Forelimb muscle (tissue), 1 donor: Measurements from ENCODE around the gene AFM. TPM values are rescaled to one million over a fixed set of nuclear protein-coding genes. Genes with fewer than 3 reads are reported as not detected.

Source experiments
- DNase-seq: peaks from one replicate; pipeline ENCODE4 v3.0.0-alpha.2; 2013; ENCODE audit warnings: low read depth
- polyA plus RNA-seq: library from polyadenylated mRNA; unstranded; fragments of 120-200 nt; gene quantifications from one replicate; pipeline ENCODE4 v1.2.1, GENCODE V29; 2013; ENCODE audit not compliant: insufficient read length

The AFM gene, protein sequence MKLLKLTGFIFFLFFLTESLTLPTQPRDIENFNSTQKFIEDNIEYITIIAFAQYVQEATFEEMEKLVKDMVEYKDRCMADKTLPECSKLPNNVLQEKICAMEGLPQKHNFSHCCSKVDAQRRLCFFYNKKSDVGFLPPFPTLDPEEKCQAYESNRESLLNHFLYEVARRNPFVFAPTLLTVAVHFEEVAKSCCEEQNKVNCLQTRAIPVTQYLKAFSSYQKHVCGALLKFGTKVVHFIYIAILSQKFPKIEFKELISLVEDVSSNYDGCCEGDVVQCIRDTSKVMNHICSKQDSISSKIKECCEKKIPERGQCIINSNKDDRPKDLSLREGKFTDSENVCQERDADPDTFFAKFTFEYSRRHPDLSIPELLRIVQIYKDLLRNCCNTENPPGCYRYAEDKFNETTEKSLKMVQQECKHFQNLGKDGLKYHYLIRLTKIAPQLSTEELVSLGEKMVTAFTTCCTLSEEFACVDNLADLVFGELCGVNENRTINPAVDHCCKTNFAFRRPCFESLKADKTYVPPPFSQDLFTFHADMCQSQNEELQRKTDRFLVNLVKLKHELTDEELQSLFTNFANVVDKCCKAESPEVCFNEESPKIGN
- polyA plus RNA-seq = not detected

DNA sequence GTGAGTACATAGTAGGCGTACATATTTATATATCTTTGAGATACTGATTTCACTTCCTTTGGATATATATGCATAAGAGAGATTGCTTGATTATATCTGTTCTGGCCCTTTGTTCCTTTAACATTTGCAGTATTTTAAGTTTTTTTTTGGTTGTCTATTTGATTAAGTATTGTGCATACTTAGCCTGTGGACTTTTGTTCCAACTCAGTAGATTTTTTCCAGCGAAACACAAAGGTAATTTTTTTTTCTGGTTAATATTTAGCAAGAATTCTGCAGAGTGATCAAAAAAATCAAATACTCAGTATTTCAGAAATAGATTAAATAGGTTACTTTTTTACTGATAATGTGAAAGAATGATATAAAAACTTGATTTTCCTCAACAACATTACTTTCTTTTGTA, at the start of gene AFM:
Gene AFM (plus strand): TSS at position 388 of the 400 bp plus-strand sequence. CDS start 31 bp downstream, outside the sequence.
- no peak for DNase-seq

DNA sequence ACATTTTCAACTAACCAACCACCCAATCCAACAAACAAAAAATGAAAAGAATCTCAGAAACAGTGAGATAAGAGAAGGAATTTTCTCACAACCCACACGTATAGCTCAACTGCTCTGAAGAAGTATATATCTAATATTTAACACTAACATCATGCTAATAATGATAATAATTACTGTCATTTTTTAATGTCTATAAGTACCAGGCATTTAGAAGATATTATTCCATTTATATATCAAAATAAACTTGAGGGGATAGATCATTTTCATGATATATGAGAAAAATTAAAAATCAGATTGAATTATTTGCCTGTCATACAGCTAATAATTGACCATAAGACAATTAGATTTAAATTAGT, 49.8 kb upstream of the AFM start:
- DNase-seq = no peak

GRCh38 chr4:73432169-73433000, 49.2 kb upstream of the AFM start:
- DNase-seq = no peak

GRCh38 chr4:73433140-73433539, 48.4 kb upstream of the AFM start:
- no peak for DNase-seq

DNA sequence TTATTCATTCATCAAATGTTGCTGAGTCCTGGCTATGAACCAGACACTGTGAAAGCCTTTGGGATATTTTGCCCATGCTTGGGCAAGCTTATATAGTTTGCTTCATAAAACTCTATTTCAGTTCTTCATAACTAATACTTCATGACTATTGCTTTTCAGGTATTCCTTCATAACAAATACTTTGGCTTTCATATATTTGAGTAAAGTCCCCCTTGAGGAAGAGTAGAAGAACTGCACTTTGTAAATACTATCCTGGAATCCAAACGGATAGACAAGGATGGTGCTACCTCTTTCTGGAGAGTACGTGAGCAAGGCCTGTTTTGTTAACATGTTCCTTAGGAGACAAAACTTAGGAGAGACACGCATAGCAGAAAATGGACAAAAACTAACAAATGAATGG, 47.2 kb upstream of the AFM start:
- DNase-seq = no peak

DNA sequence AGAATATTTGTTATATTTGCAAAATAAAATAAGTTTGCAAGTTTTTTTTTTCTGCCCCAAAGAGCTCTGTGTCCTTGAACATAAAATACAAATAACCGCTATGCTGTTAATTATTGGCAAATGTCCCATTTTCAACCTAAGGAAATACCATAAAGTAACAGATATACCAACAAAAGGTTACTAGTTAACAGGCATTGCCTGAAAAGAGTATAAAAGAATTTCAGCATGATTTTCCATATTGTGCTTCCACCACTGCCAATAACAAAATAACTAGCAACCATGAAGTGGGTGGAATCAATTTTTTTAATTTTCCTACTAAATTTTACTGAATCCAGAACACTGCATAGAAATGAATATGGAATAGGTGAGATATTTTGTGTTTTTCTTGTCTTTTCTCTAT, 45.6 kb upstream of the AFM start, which contains the start of gene AFP:
Gene AFP (plus strand): TSS at position 238 of the 400 bp plus-strand sequence. CDS start 42 bp downstream, at position 280.
- DNase-seq = no peak

DNA sequence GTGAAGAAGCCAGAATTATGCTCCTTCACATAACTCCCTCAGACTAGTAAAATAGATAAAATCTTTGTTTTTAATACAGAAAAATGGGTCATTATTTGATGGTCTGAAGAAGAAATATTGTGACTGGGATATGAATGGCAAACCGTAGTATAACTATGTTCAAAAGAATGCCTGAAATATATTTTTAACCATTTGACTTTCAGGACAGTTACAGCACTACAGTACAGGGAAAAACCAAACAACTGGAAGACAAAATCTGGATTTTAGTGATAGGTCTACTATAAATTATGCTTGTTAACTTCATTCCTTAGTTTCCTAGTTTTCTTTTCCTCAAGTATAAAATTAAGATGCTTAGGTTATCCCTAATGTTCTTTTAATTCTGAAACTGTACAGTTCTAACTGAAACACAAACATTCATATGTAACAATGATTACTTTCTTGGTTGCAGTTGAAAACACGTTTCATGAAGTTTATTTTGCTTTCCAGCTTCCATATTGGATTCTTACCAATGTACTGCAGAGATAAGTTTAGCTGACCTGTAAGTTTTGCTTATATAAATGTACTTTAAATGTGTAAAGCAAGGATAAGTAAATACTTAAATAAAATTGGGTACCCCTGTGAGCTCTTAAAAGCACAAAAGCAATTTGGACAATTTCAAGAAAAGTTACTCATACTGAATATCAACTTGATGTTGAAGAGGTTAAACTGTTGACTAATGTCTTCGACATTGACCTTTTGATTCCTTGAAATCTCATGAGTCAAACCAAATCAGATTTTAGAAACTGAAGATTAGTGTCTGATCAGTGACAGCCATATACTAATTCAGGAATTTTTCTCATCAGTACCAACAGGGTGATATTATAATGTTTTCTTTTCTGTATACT, 44.6 kb upstream of the AFM start:
- DNase-seq = no peak

DNA sequence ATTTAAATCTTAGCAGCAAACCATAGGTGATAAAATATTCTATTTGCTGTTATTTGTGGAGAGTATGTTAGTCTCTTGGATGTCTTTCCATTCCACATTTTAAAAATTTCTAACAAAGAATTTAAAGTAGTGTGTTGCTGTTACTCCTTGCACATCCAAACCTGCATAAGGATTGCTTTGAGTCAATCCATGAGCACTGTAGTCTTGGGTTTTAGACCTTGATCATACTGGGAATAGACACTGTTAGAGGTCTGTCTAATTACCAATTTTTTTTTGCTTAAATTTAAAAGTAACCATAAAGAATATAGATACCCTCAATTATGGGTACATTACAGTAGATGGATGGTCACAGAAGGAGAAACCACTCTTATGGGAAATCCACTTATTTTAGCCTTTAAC, 44.0 kb upstream of the AFM start:
- DNase-seq = no peak

DNA sequence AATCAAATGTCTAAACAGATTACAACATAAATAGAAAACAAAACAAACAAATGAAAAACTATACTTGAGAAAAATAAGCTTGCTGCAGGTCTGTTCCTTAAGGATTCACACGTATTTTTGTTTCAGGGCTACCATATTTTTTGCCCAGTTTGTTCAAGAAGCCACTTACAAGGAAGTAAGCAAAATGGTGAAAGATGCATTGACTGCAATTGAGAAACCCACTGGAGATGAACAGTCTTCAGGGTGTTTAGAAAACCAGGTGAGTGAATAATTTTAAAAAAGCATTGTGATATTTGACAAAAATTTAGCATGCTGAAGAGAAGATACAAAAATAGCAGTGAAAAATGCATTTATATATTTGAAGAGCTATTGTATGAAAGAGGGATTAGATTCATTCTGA, 43.5 kb upstream of the AFM start:
- no peak for DNase-seq

DNA sequence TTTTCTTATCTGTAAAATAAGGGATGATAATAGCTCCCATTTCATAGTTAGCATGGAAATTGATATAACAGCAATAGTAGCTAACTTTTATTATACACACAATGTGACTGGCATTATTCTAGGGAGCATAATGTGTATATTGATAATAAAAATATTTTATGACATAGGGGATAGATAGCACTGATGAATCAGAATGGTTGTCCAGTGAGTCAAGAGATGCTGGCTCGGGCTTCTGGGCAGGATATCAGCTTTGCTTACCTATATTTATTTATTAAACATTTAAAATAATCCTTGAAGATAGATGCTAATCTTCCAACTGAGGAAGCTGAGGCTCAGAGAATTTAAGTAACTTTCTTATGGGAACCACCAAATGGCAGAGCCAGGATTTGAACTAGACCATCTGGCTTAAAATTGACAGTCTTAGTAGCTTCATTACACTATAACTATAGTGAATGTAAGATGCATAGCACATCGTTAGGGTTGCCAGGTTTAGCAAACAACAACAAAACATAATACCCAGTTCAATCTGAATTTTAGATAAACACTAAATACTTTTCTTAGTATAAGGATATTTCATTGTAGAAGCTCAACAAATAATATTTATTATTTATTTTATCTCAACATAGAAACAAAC, 42.8 kb upstream of the AFM start:
- DNase-seq = no peak

DNA sequence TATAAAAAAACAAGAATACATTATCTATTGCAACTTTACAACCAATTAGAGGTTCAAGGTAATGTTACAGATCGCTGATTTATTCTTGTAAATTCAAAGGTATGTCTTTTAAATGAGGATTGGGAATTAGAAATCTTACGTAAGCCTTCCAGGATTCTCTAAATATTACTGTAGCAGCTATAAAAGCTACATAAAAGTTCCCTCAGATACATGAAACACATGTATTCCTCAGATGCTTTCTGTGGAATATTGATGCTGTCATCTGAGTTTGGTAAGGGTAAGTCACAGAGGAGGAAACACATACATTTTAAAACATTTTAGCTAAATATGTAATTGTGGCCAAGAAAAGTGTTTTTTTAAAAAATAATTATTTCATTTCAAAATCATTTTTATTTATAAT, 42.1 kb upstream of the AFM start:
- DNase-seq = no peak

GRCh38 chr4:73439991-73440390, 41.6 kb upstream of the AFM start:
- DNase-seq = no peak

- no peak for DNase-seq
These were observed 40.9 kb upstream of the AFM start for GRCh38 chr4:73440653-73441052.

DNA sequence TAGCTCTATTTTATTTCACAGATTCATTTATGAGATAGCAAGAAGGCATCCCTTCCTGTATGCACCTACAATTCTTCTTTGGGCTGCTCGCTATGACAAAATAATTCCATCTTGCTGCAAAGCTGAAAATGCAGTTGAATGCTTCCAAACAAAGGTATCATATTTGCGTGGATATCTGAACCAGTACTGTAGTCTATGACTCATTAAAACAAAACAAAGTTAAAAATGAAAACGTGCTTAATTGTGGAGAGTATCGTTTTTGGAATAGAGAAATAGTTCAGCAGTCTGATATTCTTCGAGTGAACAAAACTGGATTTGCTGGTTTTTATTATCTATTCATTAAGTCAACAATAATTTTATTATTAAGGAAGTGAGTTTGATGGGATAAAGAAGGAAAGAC, 39.3 kb upstream of the AFM start:
- DNase-seq = no peak

GRCh38 chr4:73443224-73443623, 38.3 kb upstream of the AFM start:
- no peak for DNase-seq

DNA sequence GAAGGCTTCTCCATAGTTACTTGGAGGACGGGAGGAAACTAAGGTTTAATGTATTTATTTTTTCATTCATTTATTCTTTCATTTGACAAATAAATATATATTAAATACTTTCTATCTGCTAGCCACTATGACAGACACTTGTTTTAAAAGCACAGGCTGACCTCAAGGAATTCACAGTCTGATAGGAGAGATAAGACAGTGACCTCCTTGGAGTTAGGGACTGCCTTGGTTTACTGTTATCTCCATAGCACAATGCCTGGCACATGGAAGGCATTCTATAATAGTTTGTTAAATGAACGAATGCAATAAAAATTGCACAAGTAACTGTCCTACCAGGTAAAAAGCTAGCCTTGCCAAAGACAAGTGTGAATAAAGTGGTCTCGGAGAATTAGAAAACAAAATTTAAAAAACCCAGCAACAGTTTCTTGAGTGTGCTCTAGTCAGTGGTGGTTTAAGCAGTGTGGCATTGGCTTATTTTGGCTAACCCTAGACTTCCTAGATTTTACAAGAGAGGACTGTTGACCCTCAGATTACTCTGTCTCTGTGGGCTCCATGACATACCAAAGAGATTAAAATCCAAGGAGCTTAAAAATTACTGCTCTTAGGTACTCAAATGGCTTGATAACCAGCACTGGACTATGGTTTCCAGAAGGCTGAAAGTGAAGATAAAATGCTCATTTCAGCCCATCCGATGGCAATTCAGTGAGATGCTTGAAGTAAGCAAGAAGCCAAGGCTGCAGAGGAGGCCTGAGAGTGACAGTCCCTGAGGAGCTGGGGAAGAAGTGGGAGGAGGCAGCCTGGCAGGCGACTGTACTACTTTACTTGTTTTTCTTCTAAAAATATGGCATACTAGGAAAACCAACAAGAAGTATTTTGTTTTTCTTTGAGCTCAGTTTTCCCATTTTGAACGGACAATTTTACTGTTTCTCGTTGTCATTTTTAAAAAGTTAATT, 35.9 kb upstream of the AFM start:
- no peak for DNase-seq

GRCh38 chr4:73446336-73446938, 35.1 kb upstream of the AFM start:
- DNase-seq = no peak

- no peak for DNase-seq
These were observed 33.9 kb upstream of the AFM start for GRCh38 chr4:73447671-73448070.

DNA sequence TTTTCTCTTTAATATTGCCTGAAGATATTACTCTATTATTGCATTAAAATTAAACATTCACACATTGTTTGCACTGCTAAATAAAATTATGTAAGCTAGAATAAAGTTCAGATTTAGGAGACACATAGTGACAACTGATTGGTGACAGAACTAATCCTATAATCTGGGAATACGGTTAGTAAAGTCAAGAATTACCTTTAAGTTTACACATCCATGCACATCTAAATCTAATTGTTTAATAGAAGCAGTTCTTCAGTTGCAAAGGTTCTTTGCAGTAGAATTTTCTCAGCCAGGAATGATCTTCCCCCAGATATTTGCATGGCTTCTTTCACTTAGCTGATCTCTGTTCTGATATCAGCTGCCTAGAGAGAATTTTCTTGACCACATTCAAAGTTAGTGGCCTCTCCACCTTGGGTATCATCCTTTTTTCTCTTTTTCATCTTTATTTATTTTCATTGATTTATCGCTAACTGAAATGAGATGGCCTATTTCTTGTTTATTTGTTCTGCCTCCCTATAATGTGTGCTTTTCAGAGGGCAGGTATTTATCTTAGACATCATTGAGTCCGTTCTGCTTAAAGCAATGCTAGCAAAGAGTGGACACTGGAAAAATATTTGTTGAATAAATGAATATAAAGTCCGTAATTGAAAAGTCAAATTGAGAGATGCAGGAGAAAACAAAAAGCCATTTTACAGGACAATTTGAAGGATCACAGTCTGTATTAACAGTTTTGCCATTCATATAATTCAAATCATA, 32.9 kb upstream of the AFM start:
- DNase-seq = no peak
